ENCODE results near the gene CCDC15.
A peak's percentile ranks its signal among the peaks of the same experiment; 100 is the strongest.
"Not testable (repeated sequence)": the region's sequence is repeated elsewhere in the genome, so short reads cannot be mapped to it uniquely, and the experiment has no call there.

Gene CCDC15

DNA sequence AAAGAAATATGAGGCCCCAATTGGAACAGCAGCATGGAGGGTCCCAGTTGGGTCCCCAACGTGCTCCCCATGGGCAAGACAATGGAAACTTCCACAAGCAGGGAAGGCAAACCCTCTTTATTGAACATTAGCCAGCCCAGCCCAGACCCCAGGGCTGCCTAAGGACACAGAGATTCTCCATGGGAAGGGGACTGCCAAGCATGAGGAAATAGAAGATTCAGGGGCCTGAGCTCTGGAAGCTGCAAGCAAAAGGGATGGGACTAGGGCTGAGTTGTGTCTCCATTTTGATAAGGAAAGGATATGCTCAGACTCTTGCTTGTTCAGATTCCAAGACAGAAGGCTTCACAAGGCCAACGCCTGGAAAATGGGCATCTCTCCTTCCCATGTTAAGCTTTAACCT lies 134.1 kb downstream of the CCDC15 start (continued):
- no peak for TF ChIP-seq PPARA (CRISPR knock-in tag; IDR thresholded peaks at IDR 0.05; ENCODE audit: borderline replicate concordance)
- TF ChIP-seq, protein P1, sequence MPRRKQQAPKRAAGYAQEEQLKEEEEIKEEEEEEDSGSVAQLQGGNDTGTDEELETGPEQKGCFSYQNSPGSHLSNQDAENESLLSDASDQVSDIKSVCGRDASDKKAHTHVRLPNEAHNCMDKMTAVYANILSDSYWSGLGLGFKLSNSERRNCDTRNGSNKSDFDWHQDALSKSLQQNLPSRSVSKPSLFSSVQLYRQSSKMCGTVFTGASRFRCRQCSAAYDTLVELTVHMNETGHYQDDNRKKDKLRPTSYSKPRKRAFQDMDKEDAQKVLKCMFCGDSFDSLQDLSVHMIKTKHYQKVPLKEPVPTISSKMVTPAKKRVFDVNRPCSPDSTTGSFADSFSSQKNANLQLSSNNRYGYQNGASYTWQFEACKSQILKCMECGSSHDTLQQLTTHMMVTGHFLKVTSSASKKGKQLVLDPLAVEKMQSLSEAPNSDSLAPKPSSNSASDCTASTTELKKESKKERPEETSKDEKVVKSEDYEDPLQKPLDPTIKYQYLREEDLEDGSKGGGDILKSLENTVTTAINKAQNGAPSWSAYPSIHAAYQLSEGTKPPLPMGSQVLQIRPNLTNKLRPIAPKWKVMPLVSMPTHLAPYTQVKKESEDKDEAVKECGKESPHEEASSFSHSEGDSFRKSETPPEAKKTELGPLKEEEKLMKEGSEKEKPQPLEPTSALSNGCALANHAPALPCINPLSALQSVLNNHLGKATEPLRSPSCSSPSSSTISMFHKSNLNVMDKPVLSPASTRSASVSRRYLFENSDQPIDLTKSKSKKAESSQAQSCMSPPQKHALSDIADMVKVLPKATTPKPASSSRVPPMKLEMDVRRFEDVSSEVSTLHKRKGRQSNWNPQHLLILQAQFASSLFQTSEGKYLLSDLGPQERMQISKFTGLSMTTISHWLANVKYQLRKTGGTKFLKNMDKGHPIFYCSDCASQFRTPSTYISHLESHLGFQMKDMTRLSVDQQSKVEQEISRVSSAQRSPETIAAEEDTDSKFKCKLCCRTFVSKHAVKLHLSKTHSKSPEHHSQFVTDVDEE (CRISPR knock-in tag; IDR thresholded peaks at IDR 0.05), result no peak
- no peak for TF ChIP-seq TCF4 (CRISPR knock-in tag; IDR thresholded peaks at IDR 0.05; ENCODE audit: borderline replicate concordance)
- TF ChIP-seq RARB (CRISPR knock-in tag; IDR thresholded peaks at IDR 0.05), result no peak
- TF ChIP-seq ARNTL (CRISPR knock-in tag; IDR thresholded peaks at IDR 0.05; ENCODE audit: borderline replicate concordance, low read depth), result no peak

DNA sequence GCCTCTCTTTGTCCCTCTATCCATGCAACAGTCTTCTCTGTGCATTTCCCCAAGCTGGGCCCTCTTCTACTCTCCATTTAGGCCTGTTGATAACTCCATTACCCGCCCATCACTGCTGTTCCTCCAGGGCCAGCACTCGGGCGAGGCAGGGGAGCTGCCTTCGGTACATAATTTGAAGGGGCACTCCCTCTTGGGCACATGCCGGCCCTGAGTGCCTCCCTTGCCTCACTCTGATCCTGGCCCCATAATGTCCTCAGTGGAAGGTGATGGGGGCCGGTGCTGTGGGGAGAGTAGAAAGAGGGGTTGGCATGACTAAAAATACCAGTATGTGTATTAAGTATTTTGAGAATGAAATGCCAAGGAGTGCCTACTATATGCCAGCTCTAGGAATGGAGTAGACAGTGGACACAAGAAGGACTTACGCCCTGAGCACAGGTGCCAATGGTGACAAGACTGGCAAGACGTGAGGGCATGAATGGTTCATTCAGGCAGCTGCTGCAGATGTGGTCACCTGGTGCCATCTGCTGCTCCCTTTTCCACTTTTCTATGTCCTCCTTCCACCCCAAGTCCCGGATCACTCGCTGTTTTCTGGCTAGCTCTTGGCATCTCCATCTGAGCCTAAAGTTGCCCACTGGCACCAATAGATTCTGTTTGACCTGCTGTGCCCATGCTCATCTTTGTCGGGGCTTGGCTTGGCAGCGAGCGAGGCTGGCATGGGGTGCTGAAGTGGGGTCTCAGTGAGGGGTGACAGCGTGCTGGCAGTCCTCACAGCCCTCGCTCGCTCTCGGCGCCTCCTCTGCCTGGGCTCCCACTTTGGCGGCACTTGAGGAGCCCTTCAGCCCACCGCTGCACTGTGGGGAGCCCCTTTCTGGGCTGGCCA lies 134.8 kb downstream of the CCDC15 start:
- TF ChIP-seq BACH2 (CRISPR knock-in tag; IDR thresholded peaks at IDR 0.05; ENCODE audit: borderline replicate concordance) (no peak), ARNTL (CRISPR knock-in tag; IDR thresholded peaks at IDR 0.05; ENCODE audit: borderline replicate concordance, low read depth) (no peak), OSR1 (CRISPR knock-in tag; IDR thresholded peaks at IDR 0.05) (no peak), ZNF565 (CRISPR knock-in tag; conservative IDR thresholded peaks at IDR 0.05; ENCODE audit: low read depth) (no peak), CSDC2 (CRISPR knock-in tag; IDR thresholded peaks at IDR 0.05) (no peak), TCF4 (CRISPR knock-in tag; IDR thresholded peaks at IDR 0.05; ENCODE audit: borderline replicate concordance) (no peak)
- TF ChIP-seq, protein P2, sequence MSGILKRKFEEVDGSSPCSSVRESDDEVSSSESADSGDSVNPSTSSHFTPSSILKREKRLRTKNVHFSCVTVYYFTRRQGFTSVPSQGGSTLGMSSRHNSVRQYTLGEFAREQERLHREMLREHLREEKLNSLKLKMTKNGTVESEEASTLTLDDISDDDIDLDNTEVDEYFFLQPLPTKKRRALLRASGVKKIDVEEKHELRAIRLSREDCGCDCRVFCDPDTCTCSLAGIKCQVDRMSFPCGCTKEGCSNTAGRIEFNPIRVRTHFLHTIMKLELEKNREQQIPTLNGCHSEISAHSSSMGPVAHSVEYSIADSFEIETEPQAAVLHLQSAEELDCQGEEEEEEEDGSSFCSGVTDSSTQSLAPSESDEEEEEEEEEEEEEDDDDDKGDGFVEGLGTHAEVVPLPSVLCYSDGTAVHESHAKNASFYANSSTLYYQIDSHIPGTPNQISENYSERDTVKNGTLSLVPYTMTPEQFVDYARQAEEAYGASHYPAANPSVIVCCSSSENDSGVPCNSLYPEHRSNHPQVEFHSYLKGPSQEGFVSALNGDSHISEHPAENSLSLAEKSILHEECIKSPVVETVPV (CRISPR knock-in tag; IDR thresholded peaks at IDR 0.05), result no peak
- ATAC-seq, result no peak

DNA sequence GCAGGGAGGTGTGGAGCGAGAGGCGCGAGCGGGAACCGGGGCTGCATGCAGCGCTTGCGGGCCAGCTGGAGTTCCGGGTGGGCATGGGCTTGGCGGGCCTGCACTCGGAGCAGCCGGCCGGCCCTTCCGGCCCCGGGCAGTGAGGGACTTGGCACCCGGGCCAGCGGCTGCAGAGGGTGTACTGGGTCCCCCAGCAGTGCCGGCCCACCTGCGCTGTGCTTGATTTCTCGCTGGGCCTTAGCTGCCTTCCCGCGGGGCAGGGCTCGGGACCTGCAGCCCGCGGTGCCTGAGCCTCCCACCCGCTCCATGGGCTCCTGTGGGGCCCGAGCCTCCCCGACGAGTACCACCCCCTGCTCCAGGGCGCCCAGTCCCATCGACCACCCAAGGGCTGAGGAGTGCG lies 135.5 kb downstream of the CCDC15 start:
- ATAC-seq, result not testable (repeated sequence)

DNA sequence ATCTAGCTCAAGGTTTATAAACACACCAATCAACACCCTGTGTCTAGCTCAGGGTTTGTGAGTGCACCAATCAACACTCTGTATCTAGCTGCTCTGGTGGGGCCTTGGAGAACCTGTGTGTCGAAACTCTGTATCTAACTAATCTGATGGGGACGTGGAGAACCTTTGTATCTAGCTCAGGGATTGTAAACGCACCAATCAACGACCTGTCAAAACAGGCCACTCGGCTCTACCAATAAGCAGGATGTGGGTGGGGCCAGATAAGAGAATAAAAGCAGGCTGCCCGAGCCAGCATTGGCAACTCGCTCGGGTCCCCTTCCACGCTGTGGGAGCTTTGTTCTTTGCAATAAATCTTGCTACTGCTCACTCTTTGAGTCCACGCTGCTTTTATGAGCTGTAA lies 136.1 kb downstream of the CCDC15 start:
- not testable (repeated sequence) for ATAC-seq

DNA sequence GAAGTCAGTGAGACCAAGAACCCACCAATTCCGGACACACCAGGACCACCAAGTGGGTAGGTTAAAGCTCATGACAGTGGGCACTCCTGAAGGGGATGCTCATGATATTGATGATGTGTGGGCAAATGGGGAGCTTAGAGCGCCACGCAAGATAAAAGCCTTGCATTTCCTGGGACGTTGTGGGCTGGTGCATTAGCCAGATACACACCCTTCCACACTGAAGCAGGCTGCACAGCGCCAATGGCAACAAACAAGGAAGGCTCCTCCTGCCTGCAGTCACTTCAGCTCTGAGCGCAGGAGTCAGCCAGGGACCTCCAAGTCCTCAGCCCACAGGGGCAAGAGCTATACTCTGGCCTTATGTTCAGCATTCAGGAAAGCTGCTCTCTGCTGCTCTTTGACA lies 136.8 kb downstream of the CCDC15 start:
- no peak for TF ChIP-seq ARNTL (CRISPR knock-in tag; IDR thresholded peaks at IDR 0.05; ENCODE audit: borderline replicate concordance, low read depth)
- no peak for TF ChIP-seq TCF4 (CRISPR knock-in tag; IDR thresholded peaks at IDR 0.05; ENCODE audit: borderline replicate concordance)
- TF ChIP-seq ZNF565 (CRISPR knock-in tag; conservative IDR thresholded peaks at IDR 0.05; ENCODE audit: low read depth), result no peak
- TF ChIP-seq, protein P3, sequence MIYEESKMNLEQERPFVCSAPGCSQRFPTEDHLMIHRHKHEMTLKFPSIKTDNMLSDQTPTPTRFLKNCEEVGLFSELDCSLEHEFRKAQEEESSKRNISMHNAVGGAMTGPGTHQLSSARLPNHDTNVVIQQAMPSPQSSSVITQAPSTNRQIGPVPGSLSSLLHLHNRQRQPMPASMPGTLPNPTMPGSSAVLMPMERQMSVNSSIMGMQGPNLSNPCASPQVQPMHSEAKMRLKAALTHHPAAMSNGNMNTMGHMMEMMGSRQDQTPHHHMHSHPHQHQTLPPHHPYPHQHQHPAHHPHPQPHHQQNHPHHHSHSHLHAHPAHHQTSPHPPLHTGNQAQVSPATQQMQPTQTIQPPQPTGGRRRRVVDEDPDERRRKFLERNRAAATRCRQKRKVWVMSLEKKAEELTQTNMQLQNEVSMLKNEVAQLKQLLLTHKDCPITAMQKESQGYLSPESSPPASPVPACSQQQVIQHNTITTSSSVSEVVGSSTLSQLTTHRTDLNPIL (CRISPR knock-in tag; IDR thresholded peaks at IDR 0.05; ENCODE audit: low read depth), result no peak
- no peak for TF ChIP-seq ZC3H10 (CRISPR knock-in tag; IDR thresholded peaks at IDR 0.05)
- TF ChIP-seq ISL1 (CRISPR knock-in tag; IDR thresholded peaks at IDR 0.05), result no peak
- peak; percentile 41 for ATAC-seq

Data from SK-N-SH treated with all-trans-retinoic acid at 6 μM for 48 hours (cell line).